BLaER1 treated with 17β-estradiol and CSF1 and Interleukin-3, amounts not matched to agents 10 nM and 100 nM (cell line): ENCODE measurements around the gene ALG14.

Experiments
- H3K27ac ChIP-seq, 11 experiments: shearing (Covaris generic); formaldehyde crosslinking; 2 replicates each; pipeline ENCODE4 v1.8.1; 2022
- H3K27me3 ChIP-seq, 11 experiments: shearing (Covaris generic); formaldehyde crosslinking; 2 replicates each; pipeline ENCODE4 v1.8.1; 2022
- H3K36me3 ChIP-seq, 11 experiments: shearing (Covaris generic); formaldehyde crosslinking; 2 replicates each; pipeline ENCODE4 v1.8.1; 2022
- H3K4me1 ChIP-seq, 10 experiments: shearing (Covaris generic); formaldehyde crosslinking; 2 replicates each; pipeline ENCODE4 v1.8.1; 2022
- H3K4me2 ChIP-seq, 11 experiments: shearing (Covaris generic); formaldehyde crosslinking; 2 replicates each; pipeline ENCODE4 v1.8.1; 2022
- H3K4me3 ChIP-seq, 10 experiments: shearing (Covaris generic); formaldehyde crosslinking; 2 replicates each; pipeline ENCODE4 v1.8.1; 2022
- H3K9ac ChIP-seq, 11 experiments: shearing (Covaris generic); formaldehyde crosslinking; 2 replicates each; pipeline ENCODE4 v1.8.1; 2022
- H3K9me3 ChIP-seq, 11 experiments: shearing (Covaris generic); formaldehyde crosslinking; replicated peaks in 1 of 11; 2 replicates each; pipeline ENCODE4 v1.8.1; 2022
- H4K20me1 ChIP-seq, 11 experiments: shearing (Covaris generic); formaldehyde crosslinking; 2 replicates each; pipeline ENCODE4 v1.8.1; 2022
- Cebpa-rat ChIP-seq, 11 experiments: shearing (Covaris generic); IDR thresholded peaks; 2 replicates each; pipeline ENCODE4 v1.8.1; 2022

ALG14 gene

GRCh38 chr1:95041491-95042165 lies 31.1 kb downstream of the ALG14 start:
- no peaks in the 10 kb centered on the region for H3K4me1 ChIP-seq
- no peaks in the 10 kb centered on the region for H3K36me3 ChIP-seq
- H3K27me3 ChIP-seq: no peaks in the 10 kb centered on the region
- no peak overlapping the region for H3K4me3 ChIP-seq
- no peak overlapping the region for H3K4me2 ChIP-seq
- TF ChIP-seq Cebpa-rat (IDR thresholded peaks at IDR 0.05): no peak
- no peak overlapping the region for H3K27ac ChIP-seq
- H3K9me3 ChIP-seq: no peaks in the 10 kb centered on the region
- no peak overlapping the region for H3K9ac ChIP-seq
- no peaks in the 10 kb centered on the region for H4K20me1 ChIP-seq

DNA sequence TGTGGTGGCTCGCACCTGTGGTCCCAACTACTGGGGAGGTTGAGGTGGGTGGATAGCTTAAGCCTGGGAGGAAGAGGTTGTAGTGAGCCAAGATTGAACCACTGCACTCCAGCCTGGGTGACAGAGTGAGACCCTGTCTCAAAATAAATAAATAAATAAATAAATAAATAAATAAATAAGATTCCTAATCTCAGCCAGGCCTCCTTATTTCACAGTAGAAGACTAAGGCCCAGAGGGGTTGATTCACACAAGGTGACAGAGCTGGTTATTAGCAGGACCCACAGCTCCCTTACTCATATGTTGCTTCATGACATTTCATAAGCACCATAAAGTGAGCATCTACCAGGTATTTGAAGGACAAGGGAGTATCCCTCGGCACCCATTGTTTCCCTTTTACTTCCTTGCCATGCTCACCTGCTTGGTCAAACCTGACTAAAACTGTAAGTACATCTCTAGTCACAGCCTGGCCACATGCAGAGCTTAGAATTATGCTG lies 32.7 kb downstream of the ALG14 start:
- H3K4me1 ChIP-seq: no peaks in the 10 kb centered on the region
- H3K4me3 ChIP-seq: no peak overlapping the region
- no peaks in the 10 kb centered on the region for H4K20me1 ChIP-seq
- H3K27me3 ChIP-seq: no peaks in the 10 kb centered on the region
- no peaks in the 10 kb centered on the region for H3K36me3 ChIP-seq
- H3K4me2 ChIP-seq: no peak overlapping the region
- TF ChIP-seq Cebpa-rat (IDR thresholded peaks at IDR 0.05): no peak
- H3K27ac ChIP-seq: no peak overlapping the region
- H3K9me3 ChIP-seq: no peaks in the 10 kb centered on the region
- H3K9ac ChIP-seq: no peak overlapping the region

GRCh38 chr1:95039360-95040031 lies 33.3 kb downstream of the ALG14 start:
- Histone ChIP-seq H3K36me3 (no peaks in the 10 kb centered on the region), H4K20me1 (no peaks in the 10 kb centered on the region), H3K4me1 (no peaks in the 10 kb centered on the region), H3K4me3 (no peak overlapping the region), H3K9me3 (no peaks in the 10 kb centered on the region), H3K27me3 (no peaks in the 10 kb centered on the region), H3K4me2 (no peak overlapping the region), H3K9ac (no peak overlapping the region), H3K27ac (no peak overlapping the region)
- no peak for TF ChIP-seq Cebpa-rat (IDR thresholded peaks at IDR 0.05)

- Histone ChIP-seq H3K9ac (no peak overlapping the region), H3K9me3 (no peaks in the 10 kb centered on the region), H3K4me3 (no peak overlapping the region), H4K20me1 (no peaks in the 10 kb centered on the region), H3K4me2 (no peak overlapping the region), H3K27me3 (no peaks in the 10 kb centered on the region), H3K27ac (0 out of 22 replicates have a peak overlapping the region, but pooled peaks of 1 of the 11 experiments have one; percentile 30), H3K36me3 (no peaks in the 10 kb centered on the region), H3K4me1 (no peaks in the 10 kb centered on the region)
- TF ChIP-seq Cebpa-rat (IDR thresholded peaks at IDR 0.05): no peak
Observed at GRCh38 chr1:95035536-95035935, 37.2 kb downstream of the ALG14 start.

GRCh38 chr1:95034506-95034905 lies 38.2 kb downstream of the ALG14 start:
- no peak for TF ChIP-seq Cebpa-rat (IDR thresholded peaks at IDR 0.05)
- Histone ChIP-seq H3K27ac (no peak overlapping the region), H3K4me2 (no peak overlapping the region)

GRCh38 chr1:95033843-95034242 lies 38.9 kb downstream of the ALG14 start:
- H3K27ac ChIP-seq: no peak overlapping the region
- no peak for TF ChIP-seq Cebpa-rat (IDR thresholded peaks at IDR 0.05)
- no peaks in the 10 kb centered on the region for H3K27me3 ChIP-seq
- no peak overlapping the region for H3K4me3 ChIP-seq
- H3K9me3 ChIP-seq: peaks cover 0 to 9% (median 8%) of the 10 kb centered on the region in 11 experiments; a peak in 16 of 22 replicates
- H3K9ac ChIP-seq: no peak overlapping the region
- H4K20me1 ChIP-seq: no peaks in the 10 kb centered on the region
- peaks cover 0 to 7% (median 0%) of the 10 kb centered on the region in 11 experiments; a peak in 2 of 22 replicates for H3K36me3 ChIP-seq
- no peaks in the 10 kb centered on the region for H3K4me1 ChIP-seq
- H3K4me2 ChIP-seq: no peak overlapping the region

More at GRCh38 chr1:95034506-95034905, 38.2 kb downstream of the ALG14 start:
- Histone ChIP-seq H3K36me3 (peaks cover 0 to under 1% (median 0%) of the 10 kb centered on the region in 11 experiments; a peak in 1 of 22 replicates), H3K9me3 (peaks cover 0 to 2% (median under 1%) of the 10 kb centered on the region in 11 experiments; a peak in 9 of 22 replicates), H3K27me3 (no peaks in the 10 kb centered on the region), H3K9ac (no peak overlapping the region), H4K20me1 (no peaks in the 10 kb centered on the region), H3K4me3 (no peak overlapping the region), H3K4me1 (no peaks in the 10 kb centered on the region)

GRCh38 chr1:95029532-95029931 lies 43.2 kb downstream of the ALG14 start:
- Histone ChIP-seq H3K4me1 (no peaks in the 10 kb centered on the region), H3K9me3 (peaks cover 21 to 32% (median 27%) of the 10 kb centered on the region in 11 experiments), H4K20me1 (no peaks in the 10 kb centered on the region), H3K4me2 (no peak overlapping the region), H3K36me3 (peaks cover 12 to 34% (median 20%) of the 10 kb centered on the region in 11 experiments; a peak in 21 of 22 replicates), H3K9ac (no peak overlapping the region), H3K27ac (no peak overlapping the region), H3K4me3 (no peak overlapping the region), H3K27me3 (no peaks in the 10 kb centered on the region)
- no peak for TF ChIP-seq Cebpa-rat (IDR thresholded peaks at IDR 0.05)

- no peak for TF ChIP-seq Cebpa-rat (IDR thresholded peaks at IDR 0.05)
- no peak overlapping the region for H3K27ac ChIP-seq
- no peaks in the 10 kb centered on the region for H3K4me1 ChIP-seq
Observed at GRCh38 chr1:95028954-95029353, 43.8 kb downstream of the ALG14 start.

GRCh38 chr1:95027046-95027445 lies 45.7 kb downstream of the ALG14 start:
- H3K4me2 ChIP-seq: no peak overlapping the region
- no peak overlapping the region for H3K27ac ChIP-seq
- H4K20me1 ChIP-seq: no peaks in the 10 kb centered on the region; a peak in 1 of 22 replicates
- H3K4me3 ChIP-seq: no peak overlapping the region
- H3K27me3 ChIP-seq: no peaks in the 10 kb centered on the region
- H3K4me1 ChIP-seq: no peaks in the 10 kb centered on the region
- H3K9me3 ChIP-seq: peaks cover 21 to 32% (median 28%) of the 10 kb centered on the region in 11 experiments
- H3K36me3 ChIP-seq: peaks cover 12 to 47% (median 20%) of the 10 kb centered on the region in 11 experiments; a peak in 21 of 22 replicates
- H3K9ac ChIP-seq: no peak overlapping the region
- no peak for TF ChIP-seq Cebpa-rat (IDR thresholded peaks at IDR 0.05)

More at GRCh38 chr1:95028954-95029353, 43.8 kb downstream of the ALG14 start:
- H3K4me3 ChIP-seq: no peak overlapping the region
- H3K4me2 ChIP-seq: no peak overlapping the region
- no peaks in the 10 kb centered on the region for H4K20me1 ChIP-seq
- H3K27me3 ChIP-seq: no peaks in the 10 kb centered on the region
- peaks cover 21 to 32% (median 28%) of the 10 kb centered on the region in 11 experiments for H3K9me3 ChIP-seq
- H3K36me3 ChIP-seq: peaks cover 12 to 40% (median 20%) of the 10 kb centered on the region in 11 experiments; a peak in 21 of 22 replicates
- H3K9ac ChIP-seq: no peak overlapping the region
